Measurements from ENCODE around the gene GPR63.

DNA sequence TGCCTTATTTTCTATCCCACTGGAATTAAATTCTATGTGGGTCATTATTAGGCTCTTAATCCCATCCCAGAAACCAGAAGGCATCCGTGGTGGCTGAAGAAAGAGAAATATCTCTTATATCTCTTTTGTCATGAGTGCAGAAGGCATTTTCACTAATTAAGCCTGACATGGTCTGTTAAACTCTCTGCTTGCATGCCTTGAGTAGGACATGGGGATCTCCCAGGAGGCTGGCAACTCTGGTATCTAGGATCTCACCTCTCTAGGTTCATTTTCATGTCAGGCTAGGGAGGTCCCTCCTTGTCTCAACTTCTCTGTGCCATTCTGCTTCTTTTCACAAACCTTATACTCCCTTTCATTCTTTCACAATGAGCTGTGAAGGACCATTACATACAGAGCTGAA is 25.3 kb upstream of the GPR63 start:
- no peak for TF ChIP-seq EZH2 (optimal IDR thresholded peaks at IDR 0.05; ENCODE audit: low read depth, low read length)
- TF ChIP-seq, protein P1, sequence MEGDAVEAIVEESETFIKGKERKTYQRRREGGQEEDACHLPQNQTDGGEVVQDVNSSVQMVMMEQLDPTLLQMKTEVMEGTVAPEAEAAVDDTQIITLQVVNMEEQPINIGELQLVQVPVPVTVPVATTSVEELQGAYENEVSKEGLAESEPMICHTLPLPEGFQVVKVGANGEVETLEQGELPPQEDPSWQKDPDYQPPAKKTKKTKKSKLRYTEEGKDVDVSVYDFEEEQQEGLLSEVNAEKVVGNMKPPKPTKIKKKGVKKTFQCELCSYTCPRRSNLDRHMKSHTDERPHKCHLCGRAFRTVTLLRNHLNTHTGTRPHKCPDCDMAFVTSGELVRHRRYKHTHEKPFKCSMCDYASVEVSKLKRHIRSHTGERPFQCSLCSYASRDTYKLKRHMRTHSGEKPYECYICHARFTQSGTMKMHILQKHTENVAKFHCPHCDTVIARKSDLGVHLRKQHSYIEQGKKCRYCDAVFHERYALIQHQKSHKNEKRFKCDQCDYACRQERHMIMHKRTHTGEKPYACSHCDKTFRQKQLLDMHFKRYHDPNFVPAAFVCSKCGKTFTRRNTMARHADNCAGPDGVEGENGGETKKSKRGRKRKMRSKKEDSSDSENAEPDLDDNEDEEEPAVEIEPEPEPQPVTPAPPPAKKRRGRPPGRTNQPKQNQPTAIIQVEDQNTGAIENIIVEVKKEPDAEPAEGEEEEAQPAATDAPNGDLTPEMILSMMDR (IDR thresholded peaks at IDR 0.05; ENCODE audit: low read length) = no peak
